ENCODE measurements around the gene IL10RB.

IL10RB gene

DNA sequence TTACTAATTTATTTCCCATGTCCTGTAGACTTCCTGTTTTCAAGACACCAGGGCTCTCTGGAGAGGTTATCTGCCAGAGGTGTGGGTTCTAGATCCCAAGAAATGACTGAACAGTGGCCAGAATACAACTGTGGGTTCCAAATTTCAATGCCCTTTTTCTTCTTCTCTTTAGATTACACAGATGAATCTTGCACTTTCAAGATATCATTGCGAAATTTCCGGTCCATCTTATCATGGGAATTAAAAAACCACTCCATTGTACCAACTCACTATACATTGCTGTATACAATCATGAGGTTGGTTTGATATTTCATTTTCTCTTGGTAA lies 21.4 kb upstream of the IL10RB start:
- no peak for DNase-seq
- no peak overlapping the region for H3K27ac ChIP-seq
- peaks cover 19% of the 10 kb centered on the region for H3K36me3 ChIP-seq (replicated peaks)
- H3K4me3 ChIP-seq (ENCODE audit: low read depth, low read length): no peak overlapping the region
- in situ Hi-C loops (cut with HindIII; ENCODE audit: low pct_ligation_motif_present, low sequenced_read_pairs): no loop called here
- no peaks in the 10 kb centered on the region for H3K27me3 ChIP-seq (replicated peaks)
- TF ChIP-seq, protein P1, sequence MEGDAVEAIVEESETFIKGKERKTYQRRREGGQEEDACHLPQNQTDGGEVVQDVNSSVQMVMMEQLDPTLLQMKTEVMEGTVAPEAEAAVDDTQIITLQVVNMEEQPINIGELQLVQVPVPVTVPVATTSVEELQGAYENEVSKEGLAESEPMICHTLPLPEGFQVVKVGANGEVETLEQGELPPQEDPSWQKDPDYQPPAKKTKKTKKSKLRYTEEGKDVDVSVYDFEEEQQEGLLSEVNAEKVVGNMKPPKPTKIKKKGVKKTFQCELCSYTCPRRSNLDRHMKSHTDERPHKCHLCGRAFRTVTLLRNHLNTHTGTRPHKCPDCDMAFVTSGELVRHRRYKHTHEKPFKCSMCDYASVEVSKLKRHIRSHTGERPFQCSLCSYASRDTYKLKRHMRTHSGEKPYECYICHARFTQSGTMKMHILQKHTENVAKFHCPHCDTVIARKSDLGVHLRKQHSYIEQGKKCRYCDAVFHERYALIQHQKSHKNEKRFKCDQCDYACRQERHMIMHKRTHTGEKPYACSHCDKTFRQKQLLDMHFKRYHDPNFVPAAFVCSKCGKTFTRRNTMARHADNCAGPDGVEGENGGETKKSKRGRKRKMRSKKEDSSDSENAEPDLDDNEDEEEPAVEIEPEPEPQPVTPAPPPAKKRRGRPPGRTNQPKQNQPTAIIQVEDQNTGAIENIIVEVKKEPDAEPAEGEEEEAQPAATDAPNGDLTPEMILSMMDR (IDR thresholded peaks at IDR 0.05; ENCODE audit: low read depth, low read length, missing control alignments): no peak

DNA sequence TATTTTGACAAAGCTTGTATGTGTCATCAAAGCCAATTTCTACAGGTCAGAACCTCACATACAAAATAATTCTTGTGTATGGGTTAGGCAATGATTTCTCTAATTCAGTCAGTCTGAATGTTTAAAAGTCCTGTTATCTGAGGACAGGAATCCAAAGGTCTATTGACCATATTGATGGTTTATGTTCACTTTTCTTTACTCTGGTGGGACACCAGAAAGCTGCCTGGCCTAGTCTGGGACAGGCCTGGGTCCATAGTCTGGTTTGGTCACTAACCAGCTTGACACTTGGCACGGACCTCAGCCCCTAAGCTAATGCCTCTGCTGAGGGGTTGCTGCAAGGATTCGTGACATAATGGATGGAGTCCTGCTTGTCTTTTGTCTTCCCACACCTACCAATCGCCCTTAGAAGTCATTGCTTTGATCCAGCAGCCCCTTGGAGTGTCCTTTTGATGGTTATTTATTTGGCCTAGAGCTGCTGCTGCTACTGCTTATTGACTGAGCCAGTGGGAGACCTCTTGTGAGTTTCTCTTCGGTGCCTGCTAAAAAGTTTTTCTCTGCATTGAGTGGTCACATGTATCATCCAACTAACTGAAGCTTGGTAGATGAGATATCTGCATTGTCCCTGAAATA lies 20.8 kb upstream of the IL10RB start:
- in situ Hi-C loops (cut with HindIII; ENCODE audit: low pct_ligation_motif_present, low sequenced_read_pairs): no loop called here
- H3K36me3 ChIP-seq (replicated peaks): peaks cover 22% of the 10 kb centered on the region
- no peak overlapping the region for H3K27ac ChIP-seq
- H3K4me3 ChIP-seq (ENCODE audit: low read depth, low read length): no peak overlapping the region
- no peaks in the 10 kb centered on the region for H3K27me3 ChIP-seq (replicated peaks)
- no peak for DNase-seq
- TF ChIP-seq, protein P1 (IDR thresholded peaks at IDR 0.05; ENCODE audit: low read depth, low read length, missing control alignments): no peak

DNA sequence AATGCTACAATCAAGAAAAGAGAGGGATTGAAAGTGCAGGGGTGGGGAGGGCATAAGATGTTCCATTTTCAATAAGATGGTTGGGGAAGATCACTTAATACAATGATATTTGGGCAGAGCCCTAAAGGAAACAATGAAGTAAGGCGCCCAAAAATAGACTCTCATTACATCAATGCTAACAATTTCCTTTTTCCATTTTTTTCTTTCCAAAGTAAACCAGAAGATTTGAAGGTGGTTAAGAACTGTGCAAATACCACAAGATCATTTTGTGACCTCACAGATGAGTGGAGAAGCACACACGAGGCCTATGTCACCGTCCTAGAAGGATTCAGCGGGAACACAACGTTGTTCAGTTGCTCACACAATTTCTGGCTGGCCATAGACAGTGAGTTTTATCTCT lies 19.7 kb upstream of the IL10RB start:
- in situ Hi-C loops (cut with HindIII; ENCODE audit: low pct_ligation_motif_present, low sequenced_read_pairs): no loop called here
- Histone ChIP-seq H3K27me3 (replicated peaks) (no peaks in the 10 kb centered on the region), H3K4me3 (ENCODE audit: low read depth, low read length) (no peak overlapping the region), H3K36me3 (replicated peaks) (peaks cover 29% of the 10 kb centered on the region), H3K27ac (no peak overlapping the region)
- no peak for DNase-seq
- TF ChIP-seq, protein P1 (IDR thresholded peaks at IDR 0.05; ENCODE audit: low read depth, low read length, missing control alignments): no peak

DNA sequence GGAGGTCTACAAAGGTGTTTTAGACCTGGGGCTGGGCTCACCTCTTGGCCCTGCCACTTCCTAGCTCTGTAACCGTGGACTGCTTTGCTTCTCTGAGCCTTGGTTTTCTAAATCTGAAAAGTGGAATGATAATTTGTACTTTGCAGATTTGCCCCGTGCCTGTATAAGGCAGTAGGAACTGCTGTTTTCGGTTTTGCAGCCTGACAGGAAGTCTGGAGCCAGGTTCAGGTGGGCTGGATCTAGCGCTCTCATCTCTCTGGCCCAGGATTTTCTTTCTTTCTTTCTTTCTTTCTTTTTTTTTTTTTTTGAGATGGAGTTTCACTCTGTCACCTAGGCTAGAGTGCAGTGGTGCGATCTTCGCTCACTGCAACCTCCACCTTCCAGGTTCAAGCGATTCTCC lies 19.2 kb upstream of the IL10RB start:
- H3K36me3 ChIP-seq (replicated peaks): peaks cover 33% of the 10 kb centered on the region
- in situ Hi-C loops (cut with HindIII; ENCODE audit: low pct_ligation_motif_present, low sequenced_read_pairs): no loop called here
- no peak overlapping the region for H3K27ac ChIP-seq
- TF ChIP-seq, protein P1 (IDR thresholded peaks at IDR 0.05; ENCODE audit: low read depth, low read length, missing control alignments): no peak
- H3K27me3 ChIP-seq (replicated peaks): no peaks in the 10 kb centered on the region
- H3K4me3 ChIP-seq (ENCODE audit: low read depth, low read length): no peak overlapping the region
- DNase-seq: no peak

DNA sequence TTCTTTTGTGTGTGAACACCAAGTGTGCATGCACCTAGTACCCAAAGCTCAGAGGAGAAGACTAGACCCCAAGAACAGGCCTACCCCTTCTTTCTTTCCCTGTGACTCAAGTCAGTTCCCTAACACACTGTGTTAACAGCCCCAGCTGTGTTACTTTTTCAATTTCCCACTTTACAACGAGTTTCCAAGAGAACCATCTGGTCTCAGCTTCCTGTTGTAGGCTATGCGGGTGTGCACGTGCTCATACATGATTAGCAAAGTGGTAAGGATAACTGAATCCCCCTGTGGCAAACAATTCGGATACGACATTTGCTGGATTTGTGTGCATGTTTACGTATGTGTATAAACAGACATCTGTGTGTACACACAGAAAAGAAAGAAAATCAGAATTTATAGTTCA lies 18.6 kb upstream of the IL10RB start:
- in situ Hi-C loops (cut with HindIII; ENCODE audit: low pct_ligation_motif_present, low sequenced_read_pairs): no loop called here
- Histone ChIP-seq H3K36me3 (replicated peaks) (peaks cover 34% of the 10 kb centered on the region), H3K27me3 (replicated peaks) (no peaks in the 10 kb centered on the region), H3K4me3 (ENCODE audit: low read depth, low read length) (no peak overlapping the region), H3K27ac (no peak overlapping the region)
- no peak for DNase-seq
- TF ChIP-seq, protein P1 (IDR thresholded peaks at IDR 0.05; ENCODE audit: low read depth, low read length, missing control alignments): no peak

DNA sequence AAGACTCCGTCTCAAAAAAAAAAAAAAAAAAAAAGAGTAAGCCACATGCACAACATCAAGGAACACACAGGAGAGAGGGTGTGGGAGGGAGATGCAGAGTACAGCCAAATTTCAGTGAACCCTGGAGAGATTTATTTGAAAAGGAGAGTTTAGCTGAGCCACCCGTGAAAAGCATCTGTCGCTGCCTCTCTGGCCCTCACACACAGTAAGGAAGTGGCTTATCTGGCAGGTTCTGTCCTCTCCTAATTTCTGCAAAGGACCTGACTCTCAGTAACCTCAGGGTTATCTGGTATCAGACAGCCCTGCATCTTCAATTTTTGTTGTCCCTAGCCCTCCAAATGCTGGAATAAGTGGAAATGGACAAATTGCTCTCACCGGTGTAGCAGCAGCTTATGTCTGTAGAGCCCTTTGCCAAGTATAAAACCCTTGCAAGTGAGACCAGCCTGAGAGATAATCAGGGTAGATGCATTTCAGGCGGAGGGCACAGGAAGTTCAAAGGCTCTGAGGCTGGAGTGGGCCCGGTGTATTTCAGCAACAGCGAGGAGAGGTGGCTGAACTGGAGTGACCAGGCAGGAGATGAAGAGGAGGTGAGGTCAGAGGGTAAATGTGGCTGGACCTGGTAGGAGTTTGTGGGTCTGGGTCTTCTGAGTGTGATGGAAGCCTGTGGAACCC lies 16.7 kb upstream of the IL10RB start:
- Histone ChIP-seq H3K36me3 (replicated peaks) (peaks cover 34% of the 10 kb centered on the region), H3K4me3 (ENCODE audit: low read depth, low read length) (no peak overlapping the region), H3K27ac (no peak overlapping the region), H3K27me3 (replicated peaks) (no peaks in the 10 kb centered on the region)
- TF ChIP-seq, protein P1 (IDR thresholded peaks at IDR 0.05; ENCODE audit: low read depth, low read length, missing control alignments): no peak
- DNase-seq: no peak
- in situ Hi-C loops (cut with HindIII; ENCODE audit: low pct_ligation_motif_present, low sequenced_read_pairs): no loop called here

Data from brain microvascular endothelial cell (primary cell).